GM19025 (cell line): ENCODE measurements around the gene HSPA6.
"Not testable (repeated sequence)": the region's sequence is repeated elsewhere in the genome, so short reads cannot be mapped to it uniquely, and the experiment has no call there.

Source experiments
- ATAC-seq: cut with Tn5 transposase; IDR thresholded peaks from one replicate; pipeline ENCODE4 v1.9.1; 2021; ENCODE audit warnings: mild to moderate bottlenecking, low read depth, moderate library complexity; ENCODE audit not compliant: unreplicated experiment

The HSPA6 gene

GRCh38 chr1:161502641-161503393 is 21.5 kb upstream of the HSPA6 start:
- no peak for ATAC-seq

- no peak for ATAC-seq
Observed at GRCh38 chr1:161503394-161503748, 21.0 kb upstream of the HSPA6 start.

- ATAC-seq, result no peak
Observed at GRCh38 chr1:161505686-161506085, 18.7 kb upstream of the HSPA6 start.

GRCh38 chr1:161506336-161507223 is 17.8 kb upstream of the HSPA6 start:
- no peak for ATAC-seq

- no peak for ATAC-seq
Observed at GRCh38 chr1:161510477-161510876, 13.9 kb upstream of the HSPA6 start.

- no peak for ATAC-seq
Observed at GRCh38 chr1:161511018-161511755, 13.2 kb upstream of the HSPA6 start.

- no peak for ATAC-seq
Observed at GRCh38 chr1:161511756-161512060, 12.6 kb upstream of the HSPA6 start.

GRCh38 chr1:161512636-161513447 is 11.5 kb upstream of the HSPA6 start:
- not testable (repeated sequence) for ATAC-seq

- not testable (repeated sequence) for ATAC-seq
Observed at GRCh38 chr1:161513448-161513780, 10.9 kb upstream of the HSPA6 start.

GRCh38 chr1:161513953-161514352 is 10.4 kb upstream of the HSPA6 start:
- not testable (repeated sequence) for ATAC-seq

GRCh38 chr1:161523041-161523816 is 1.1 kb upstream of the HSPA6 start:
- ATAC-seq, result not testable (repeated sequence)

- peak; percentile 6 for ATAC-seq
Observed at GRCh38 chr1:161524742-161525291, 477 bp downstream of the HSPA6 start.

- not testable (repeated sequence) for ATAC-seq
Observed at GRCh38 chr1:161525321-161525720, 981 bp downstream of the HSPA6 start.

- ATAC-seq, result not testable (repeated sequence)
Observed at GRCh38 chr1:161525918-161526317, 1.6 kb downstream of the HSPA6 start.

GRCh38 chr1:161528550-161528949 is 4.2 kb downstream of the HSPA6 start:
- ATAC-seq, result not testable (repeated sequence)

GRCh38 chr1:161529463-161530104 is 5.2 kb downstream of the HSPA6 start:
- ATAC-seq, result not testable (repeated sequence)

GRCh38 chr1:161530158-161530557 is 5.8 kb downstream of the HSPA6 start:
- ATAC-seq, result not testable (repeated sequence)

- peak; percentile 70 for ATAC-seq
Observed at GRCh38 chr1:161530671-161531641, 6.6 kb downstream of the HSPA6 start.
